ENCODE data around the gene DMP1. TPM values are rescaled to one million over a fixed set of nuclear protein-coding genes. Genes with fewer than 3 reads are reported as not detected.

DMP1 gene
- total and polyA plus RNA-seq, 12 donors, result not detected

- Histone ChIP-seq H3K4me1 (no peaks in the 10 kb centered on the region), H3K27me3 (no peaks in the 10 kb centered on the region), H3K27ac (no peak overlapping the region), H3K9me3 (peaks cover 0 to 19% (median 4%) of the 10 kb centered on the region in 11 donors), H3K4me3 (no peak overlapping the region), H3K36me3 (no peaks in the 10 kb centered on the region)
- peak in 1 of 8 donors; percentile 57 for ATAC-seq
- intact Hi-C loops (cut with DNase I), result no loop called here
- TF ChIP-seq CTCF (IDR thresholded peaks at IDR 0.05), result no peak
- no peak for DNase-seq
- 82 to 88% methylated on average over 5 of the region's 5 CpGs for WGBS, 2 donors
Observed at GRCh38 chr4:87697272-87697671, 47.2 kb downstream of the DMP1 start.

DNA sequence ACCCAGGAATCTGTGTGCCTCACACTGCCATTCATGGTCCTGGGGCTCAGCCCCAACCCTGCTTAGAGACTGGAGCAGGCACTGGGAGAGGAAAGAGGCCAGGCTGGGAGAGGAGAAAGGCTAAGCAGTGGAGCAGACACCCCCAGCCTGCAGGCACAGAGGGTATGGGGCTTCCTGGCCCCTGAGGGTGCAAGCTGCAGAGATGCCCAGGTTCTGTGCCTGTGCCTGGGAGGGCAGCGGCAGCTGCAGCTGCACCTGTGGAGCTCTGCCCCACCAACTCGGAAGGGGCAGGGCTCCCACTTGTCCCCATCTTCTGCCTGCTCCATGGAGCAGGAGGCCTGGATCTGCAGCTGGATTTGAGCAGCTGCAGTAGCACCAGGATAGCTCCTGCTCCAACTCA is 47.9 kb downstream of the DMP1 start:
- TF ChIP-seq CTCF (IDR thresholded peaks at IDR 0.05), result no peak
- H3K27me3 ChIP-seq, result no peaks in the 10 kb centered on the region
- no peak overlapping the region for H3K4me3 ChIP-seq
- DNase-seq (no peak), ATAC-seq (no peak)
- peaks cover 0 to 12% (median 0%) of the 10 kb centered on the region in 11 donors for H3K9me3 ChIP-seq
- no peaks in the 10 kb centered on the region for H3K36me3 ChIP-seq
- 91 to 100% methylated on average over 2 of the region's 2 CpGs for WGBS, 2 donors
- H3K27ac ChIP-seq, result no peak overlapping the region
- intact Hi-C loops (cut with DNase I), result no loop called here
- no peaks in the 10 kb centered on the region for H3K4me1 ChIP-seq

DNA sequence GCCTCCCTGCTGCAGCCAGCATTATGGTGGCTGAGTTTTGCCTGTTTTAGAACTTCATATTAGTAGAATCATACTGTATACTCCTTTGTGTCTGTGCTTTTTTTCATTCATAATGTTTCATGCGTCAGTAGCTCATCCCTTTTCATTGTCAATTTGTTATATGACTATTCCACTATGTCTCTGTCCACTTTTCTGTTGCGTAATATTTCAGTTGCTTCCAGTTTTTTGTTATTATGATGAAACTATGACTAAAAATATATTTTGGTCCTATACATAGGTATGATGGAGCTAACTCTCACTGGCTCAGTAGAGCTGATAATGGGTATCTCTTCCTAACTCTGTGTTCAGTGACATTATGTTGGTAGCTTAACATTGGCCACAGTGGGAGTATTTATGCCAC is 48.3 kb downstream of the DMP1 start:
- Histone ChIP-seq H3K27me3 (no peaks in the 10 kb centered on the region), H3K4me3 (no peak overlapping the region), H3K9me3 (peaks cover 0 to 10% (median 0%) of the 10 kb centered on the region in 11 donors), H3K27ac (no peak overlapping the region), H3K4me1 (no peaks in the 10 kb centered on the region), H3K36me3 (no peaks in the 10 kb centered on the region)
- intact Hi-C loops (cut with DNase I), result no loop called here
- DNase-seq (no peak), ATAC-seq (no peak)
- TF ChIP-seq CTCF (IDR thresholded peaks at IDR 0.05), result no peak
- 92 to 96% methylated on average over 2 of the region's 2 CpGs for WGBS, 2 donors

DNA sequence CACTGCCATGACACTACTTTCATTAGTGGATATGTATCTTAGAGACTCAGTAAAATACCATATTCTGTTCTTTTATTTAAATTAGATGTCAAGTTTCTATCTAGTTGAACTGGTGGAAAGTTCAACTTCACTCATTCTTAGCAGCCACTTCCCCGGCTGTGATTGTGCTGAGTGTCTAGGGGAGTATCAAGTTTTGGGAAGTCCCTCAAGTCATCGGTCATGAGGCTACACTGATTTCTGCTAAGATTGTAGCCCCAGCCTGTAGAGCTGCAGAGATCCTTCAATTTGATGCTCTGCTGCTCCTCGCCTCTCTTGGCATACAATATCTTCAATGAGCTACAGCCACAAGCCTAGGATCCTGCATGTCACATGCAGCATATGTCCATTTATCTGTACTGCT is 53.9 kb downstream of the DMP1 start:
- TF ChIP-seq CTCF (IDR thresholded peaks at IDR 0.05), result no peak
- intact Hi-C loops (cut with DNase I), result no loop called here
- H3K27ac ChIP-seq, result no peak overlapping the region
- WGBS, 2 donors, result 87 to 94% methylated on average over 3 of the region's 3 CpGs
- H3K27me3 ChIP-seq, result no peaks in the 10 kb centered on the region
- H3K36me3 ChIP-seq, result no peaks in the 10 kb centered on the region
- no peak overlapping the region for H3K4me3 ChIP-seq
- H3K4me1 ChIP-seq, result peaks cover 0 to 3% (median 0%) of the 10 kb centered on the region in 9 donors
- H3K9me3 ChIP-seq, result peaks cover 0 to under 1% (median 0%) of the 10 kb centered on the region in 11 donors
- DNase-seq, result no peak
- ATAC-seq, result no peak
